ENCODE measurements around the gene FGF11.
"Not testable (repeated sequence)": the region's sequence is repeated elsewhere in the genome, so short reads cannot be mapped to it uniquely, and the experiment has no call there.

Gene FGF11

DNA sequence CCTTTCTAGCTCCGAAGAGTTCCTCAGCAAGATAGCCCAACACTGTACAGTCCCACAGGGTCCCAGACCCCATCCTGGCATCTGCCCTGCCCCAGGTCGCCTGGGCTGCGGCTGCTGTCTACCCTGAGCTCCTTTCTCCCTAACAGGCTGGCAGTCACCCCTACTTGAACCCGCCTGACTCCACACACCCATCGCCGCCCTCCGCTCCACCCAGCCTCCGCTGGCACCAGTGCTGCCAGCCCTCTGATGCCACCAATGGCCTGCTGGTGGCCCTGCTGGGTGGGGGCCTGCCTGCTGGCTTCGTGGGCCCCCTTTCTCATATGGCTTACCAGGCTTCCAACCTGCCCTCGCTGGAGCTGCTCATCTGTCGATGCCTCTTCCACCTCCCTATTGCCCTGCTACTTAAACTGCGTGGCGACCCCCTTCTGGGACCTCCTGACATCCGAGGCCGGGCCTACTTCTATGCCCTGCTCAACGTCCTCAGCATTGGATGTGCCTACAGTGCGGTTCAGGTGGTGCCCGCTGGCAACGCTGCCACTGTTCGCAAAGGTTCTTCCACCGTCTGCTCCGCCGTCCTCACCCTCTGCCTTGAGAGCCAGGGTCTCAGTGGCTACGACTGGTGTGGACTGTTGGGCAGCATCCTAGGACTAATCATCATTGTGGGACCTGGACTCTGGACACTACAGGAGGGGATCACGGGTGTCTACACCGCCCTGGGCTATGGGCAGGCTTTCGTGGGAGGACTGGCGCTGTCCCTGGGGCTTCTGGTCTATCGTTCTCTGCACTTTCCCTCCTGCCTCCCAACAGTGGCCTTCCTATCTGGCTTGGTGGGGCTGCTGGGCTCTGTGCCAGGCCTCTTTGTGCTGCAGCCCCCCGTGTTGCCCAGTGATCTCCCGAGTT lies 42.8 kb downstream of the FGF11 start:
- DNase-seq = not testable (repeated sequence)

DNA sequence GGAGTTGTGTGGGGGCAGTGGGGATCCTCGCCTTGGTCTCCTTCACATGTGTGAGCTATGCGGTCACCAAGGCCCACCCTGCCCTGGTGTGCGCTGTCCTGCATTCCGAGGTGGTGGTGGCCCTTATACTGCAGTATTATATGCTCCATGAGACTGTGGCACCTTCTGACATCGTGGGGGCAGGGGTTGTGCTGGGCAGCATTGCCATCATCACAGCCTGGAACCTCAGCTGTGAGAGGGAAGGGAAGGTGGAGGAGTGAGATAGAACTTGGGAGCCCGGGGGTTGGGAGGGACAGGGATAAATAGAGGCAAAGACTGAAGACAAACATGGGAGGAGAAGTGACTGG lies 43.4 kb downstream of the FGF11 start:
- DNase-seq = not testable (repeated sequence)

DNA sequence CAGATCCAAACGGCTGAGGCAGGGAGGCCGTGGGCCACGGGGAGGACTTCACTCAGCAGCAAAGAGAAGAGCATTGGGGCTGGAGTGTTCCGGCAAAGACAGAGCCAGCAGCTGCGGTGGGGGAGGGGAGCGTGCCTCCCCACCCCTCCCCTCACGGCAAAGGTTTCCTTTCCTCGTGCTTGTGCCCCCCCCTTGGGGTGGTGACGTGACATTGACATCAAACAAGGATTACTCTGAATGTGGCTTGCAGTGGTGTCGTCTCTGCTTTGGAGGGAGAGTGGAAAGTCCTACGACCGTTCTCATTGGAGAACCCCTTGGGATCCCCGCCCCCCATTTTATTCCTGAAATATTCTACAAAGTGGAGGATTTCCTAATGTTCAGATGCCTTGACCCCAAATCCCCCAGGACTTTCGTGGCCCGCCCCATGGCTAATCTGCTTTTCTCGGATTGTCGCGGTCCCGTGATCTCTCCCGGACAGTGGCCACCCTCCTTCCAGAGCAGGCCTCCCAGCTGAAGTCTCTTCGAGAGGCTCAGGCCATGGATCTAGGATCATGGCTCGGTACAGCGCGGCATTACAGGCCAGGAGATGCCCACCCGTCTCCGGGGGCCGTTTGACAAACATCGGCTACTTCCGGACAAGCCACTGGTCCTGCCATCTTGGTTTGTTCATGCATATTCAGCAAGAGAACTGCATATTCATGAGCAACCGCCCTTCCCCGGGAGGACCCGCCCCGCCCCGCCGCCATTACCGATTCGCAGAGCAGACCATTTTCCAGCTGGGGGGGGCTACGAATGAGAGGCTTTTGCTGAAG lies 44.1 kb downstream of the FGF11 start:
- DNase-seq = peak; percentile 76

DNA sequence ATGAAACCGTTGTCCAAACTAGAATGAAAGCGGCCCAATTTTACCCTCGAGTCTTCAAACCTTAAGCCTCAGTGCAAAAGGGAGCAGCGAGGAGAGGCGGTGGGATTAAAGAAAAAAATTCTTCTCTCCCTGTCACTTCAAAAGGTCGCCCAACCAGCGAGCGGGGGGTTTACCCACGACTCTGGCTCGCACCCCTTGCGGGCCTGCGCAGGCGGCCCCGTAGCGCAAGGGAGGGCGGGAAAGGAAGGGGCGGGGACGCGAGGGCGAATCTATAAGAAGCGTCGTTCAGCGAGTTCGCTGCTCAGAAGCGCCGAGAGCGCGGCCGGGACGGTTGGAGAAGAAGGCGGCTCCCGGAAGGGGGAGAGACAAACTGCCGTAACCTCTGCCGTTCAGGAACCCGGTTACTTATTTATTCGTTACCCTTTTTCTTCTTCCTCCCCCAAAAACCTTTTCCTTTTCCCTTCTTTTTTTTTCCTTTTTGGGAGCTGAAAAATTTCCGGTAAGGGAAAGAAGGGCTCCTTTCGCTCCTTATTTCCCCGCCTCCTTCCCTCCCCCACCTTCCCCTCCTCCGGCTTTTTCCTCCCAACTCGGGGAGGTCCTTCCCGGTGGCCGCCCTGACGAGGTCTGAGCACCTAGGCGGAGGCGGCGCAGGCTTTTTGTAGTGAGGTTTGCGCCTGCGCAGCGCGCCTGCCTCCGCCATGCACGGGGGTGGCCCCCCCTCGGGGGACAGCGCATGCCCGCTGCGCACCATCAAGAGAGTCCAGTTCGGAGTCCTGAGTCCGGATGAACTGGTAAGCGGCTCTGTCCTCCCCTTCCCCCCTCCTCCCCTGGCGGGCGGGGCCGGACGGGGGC lies 45.0 kb downstream of the FGF11 start, which contains the start of gene POLR2A:
Gene POLR2A, plus strand, starts transcription at position 300 of the 852 bp plus-strand sequence.
- peak; percentile 87 for DNase-seq

DNA sequence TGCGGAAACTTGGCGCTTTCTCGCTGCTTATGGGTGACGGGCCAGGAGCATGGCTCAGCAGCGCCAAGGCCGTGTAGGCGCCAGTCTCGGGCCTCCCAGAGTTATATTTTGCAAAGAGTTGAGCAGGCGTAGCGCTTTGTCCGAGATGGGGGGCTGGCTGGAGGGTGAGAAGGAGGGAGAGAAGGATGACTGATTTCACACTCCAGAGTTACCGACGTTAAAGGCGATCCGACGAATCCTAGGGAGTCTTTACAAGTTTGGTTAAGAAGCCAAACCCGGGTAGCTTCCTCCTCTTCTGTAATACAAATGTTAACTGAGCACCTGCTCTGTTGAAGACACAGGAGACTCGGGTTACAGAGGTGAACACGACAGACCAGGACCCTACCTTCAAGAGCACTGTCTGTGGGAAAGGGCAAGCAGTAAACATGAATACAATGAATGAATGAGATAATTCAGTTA lies 45.6 kb downstream of the FGF11 start:
- no peak for DNase-seq

DNA sequence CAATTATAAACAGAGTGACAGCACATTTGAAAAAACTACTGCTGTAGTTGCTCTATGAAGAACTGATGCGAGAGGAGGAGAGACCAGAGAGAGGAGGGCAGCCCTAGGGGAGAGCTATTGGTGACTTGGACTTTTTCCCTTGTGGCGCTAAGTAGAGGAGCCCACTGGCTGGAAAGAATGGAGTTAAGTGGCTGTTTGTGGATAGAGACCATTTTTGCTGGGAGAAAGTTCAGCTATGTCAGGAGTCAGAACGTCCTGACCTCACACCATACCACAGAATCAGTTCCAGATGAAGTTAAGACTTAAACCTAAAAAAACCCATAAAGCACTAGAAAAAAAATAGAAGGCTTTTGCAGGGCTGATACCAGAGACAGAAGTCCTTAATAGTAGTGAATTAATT lies 46.9 kb downstream of the FGF11 start:
- DNase-seq = no peak

DNA sequence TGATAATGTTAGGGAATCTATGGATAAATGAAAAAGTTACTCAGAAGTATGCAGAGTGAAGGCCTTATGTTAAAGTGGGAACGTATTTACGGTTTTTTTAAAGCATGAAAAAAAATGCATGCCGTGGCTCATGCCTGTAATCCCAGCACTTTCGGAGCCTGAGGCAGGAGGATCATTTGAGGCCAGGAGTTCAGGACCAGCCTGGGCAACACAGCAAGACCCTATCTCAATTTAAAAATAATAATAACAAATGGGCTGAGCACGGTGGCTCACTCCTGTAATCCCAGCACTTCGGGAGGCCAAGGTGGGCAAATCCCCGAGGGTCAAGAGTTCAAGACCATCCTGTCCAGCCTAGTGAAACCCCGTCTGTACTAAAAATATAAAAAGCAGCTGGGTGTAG lies 50.8 kb downstream of the FGF11 start:
- DNase-seq = no peak

DNA sequence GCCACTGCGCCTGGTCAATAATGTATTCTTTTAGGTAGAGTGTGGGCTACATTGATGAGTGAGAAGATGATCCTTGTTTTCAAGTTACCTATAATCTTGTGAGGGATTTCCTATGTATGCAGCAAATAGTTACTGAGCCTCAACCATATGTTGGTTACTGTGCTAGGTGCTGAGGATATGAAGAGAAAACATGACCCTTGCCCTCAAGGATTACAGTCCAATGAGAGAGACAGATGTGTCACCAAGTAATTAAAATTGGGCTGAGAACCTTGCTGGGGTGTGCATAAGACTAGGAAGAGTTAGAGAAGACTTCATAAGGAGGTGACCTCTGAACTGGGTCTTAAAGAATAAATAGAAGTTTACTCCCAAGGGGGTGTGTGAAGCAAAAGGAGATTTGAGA lies 52.3 kb downstream of the FGF11 start:
- no peak for DNase-seq

DNA sequence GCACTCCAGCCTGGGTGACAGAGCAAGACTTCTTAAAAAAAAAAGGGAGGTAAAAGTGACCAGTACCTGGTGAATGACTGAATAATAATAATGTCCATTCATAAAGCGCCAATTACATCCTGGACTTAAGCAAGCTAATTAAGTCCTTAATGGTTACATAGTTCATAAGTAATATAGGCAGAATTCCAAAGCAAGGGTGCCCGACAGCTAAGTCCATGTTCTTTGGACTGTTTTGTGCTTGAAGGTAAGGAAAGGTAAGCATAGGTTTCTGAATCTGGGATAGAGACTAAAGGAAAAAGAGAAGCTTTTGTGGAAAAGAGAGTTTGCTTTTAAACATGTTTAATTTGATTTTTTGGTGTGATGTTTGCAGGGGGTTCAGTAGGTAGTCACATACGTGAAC lies 54.6 kb downstream of the FGF11 start:
- no peak for DNase-seq
